A549 (cell line): ENCODE measurements around the gene SECISBP2L. TPM values are rescaled to one million over a fixed set of nuclear protein-coding genes. Genes with fewer than 3 reads are reported as not detected.

Experiments used
- CTCF ChIP-seq: fragments of >200 bp; sonication (Bioruptor Twin); formaldehyde crosslinking; IDR thresholded peaks from 3 replicates; pipeline ENCODE4 v1.5.1; 2016
- JUN ChIP-seq, 2 experiments: fragments of >200 bp; sonication (Bioruptor Twin); formaldehyde crosslinking; IDR thresholded peaks; 2 replicates in 1 of 2; 3 replicates in 1 of 2; pipeline ENCODE4 v1.6.1; 2016 to 2017
- TFCP2L1 ChIP-seq: fragments of 250-450 bp; sonication (Bioruptor Pico); IDR thresholded peaks from 2 replicates; pipeline ENCODE4 v1.5.0; 2021; ENCODE audit warnings: mild to moderate bottlenecking
- polyA plus RNA-seq, 4 experiments: library from polyadenylated mRNA; depleted of rRNA in 3 of 4; stranded (reverse); fragments of >200 nt; fragmentation: RNase III in 1 of 4; extraction: RNeasy Plus Mini Kit Qiagen cat#74134 plus additional on column Dnase treatment in 1 of 4; gene quantifications; 2 replicates in 3 of 4; 3 replicates in 1 of 4; pipeline ENCODE4 v1.2.3, GENCODE V29; 2011 to 2017
- small RNA-seq, 6 experiments: library from RNA; depleted of rRNA; stranded (forward); fragments of <200 nt; gene quantifications; one replicate each; pipeline ENCODE3, GENCODE V24; 2012

The SECISBP2L gene
- polyA plus RNA-seq, 2 of the 4 experiments (the other 2 are of a cell fraction): 7.5 to 15.0 TPM

GRCh38 chr15:48939648-48940047, 106.6 kb downstream of the SECISBP2L start (continued):
- TF ChIP-seq CTCF: no peak
- no peak for TF ChIP-seq TFCP2L1 (CRISPR knock-in tag)
- no peak for TF ChIP-seq JUN (IDR thresholded peaks at IDR 0.05)

Small RNA genes lying within 50 kb of the gene (small RNA-seq; reads per million reads assigned to genes)
- gene RF00019: 0 reads per million in 6 experiments

Other genes starting within 250 kb of the SECISBP2L start
- gene CEP152, start 235.4 kb downstream of the SECISBP2L start, polyA plus RNA-seq (2011; rRNA removed): 3.9 and 4.5 TPM in 2 replicates
- gene CEP152, start 235.4 kb downstream of the SECISBP2L start, polyA plus RNA-seq (2017; fragmentation: RNase III; extraction: RNeasy Plus Mini Kit Qiagen cat#74134 plus additional on column Dnase treatment): 4.3 to 9.5 TPM (median 8.2 TPM) in 3 replicates
- 80.2 and 125 TPM in 2 replicates for gene EID1, start 168.3 kb downstream of the SECISBP2L start, polyA plus RNA-seq (2011; rRNA removed)
- gene EID1, start 168.3 kb downstream of the SECISBP2L start, polyA plus RNA-seq (2017; fragmentation: RNase III; extraction: RNeasy Plus Mini Kit Qiagen cat#74134 plus additional on column Dnase treatment): 173 to 182 TPM (median 180 TPM) in 3 replicates
- 0.16 and 0.17 TPM in 2 replicates for gene SHC4, start 82.5 kb downstream of the SECISBP2L start, polyA plus RNA-seq (2011; rRNA removed)
- 0.08 to 0.30 TPM (median 0.20 TPM) in 3 replicates for gene SHC4, start 82.5 kb downstream of the SECISBP2L start, polyA plus RNA-seq (2017; fragmentation: RNase III; extraction: RNeasy Plus Mini Kit Qiagen cat#74134 plus additional on column Dnase treatment)
- gene COPS2, start 109.2 kb upstream of the SECISBP2L start, polyA plus RNA-seq (2011; rRNA removed): 49.9 and 66.6 TPM in 2 replicates
- gene COPS2, start 109.2 kb upstream of the SECISBP2L start, polyA plus RNA-seq (2017; fragmentation: RNase III; extraction: RNeasy Plus Mini Kit Qiagen cat#74134 plus additional on column Dnase treatment): 64.6 to 78.2 TPM (median 64.8 TPM) in 3 replicates
- 40.5 and 44.7 TPM in 2 replicates for gene GALK2, start 123.8 kb upstream of the SECISBP2L start, polyA plus RNA-seq (2011; rRNA removed)
- 22.8 to 26.8 TPM (median 23.7 TPM) in 3 replicates for gene GALK2, start 123.8 kb upstream of the SECISBP2L start, polyA plus RNA-seq (2017; fragmentation: RNase III; extraction: RNeasy Plus Mini Kit Qiagen cat#74134 plus additional on column Dnase treatment)